ENCODE results near the gene ARHGEF28.

- TF ChIP-seq CTCF (IDR thresholded peaks at IDR 0.05; ENCODE audit: insufficient read depth, low read depth, low read length) = no peak
- no peak for TF ChIP-seq EZH2 (IDR thresholded peaks at IDR 0.05; ENCODE audit: insufficient read depth, low read length)
These were observed 227.1 kb downstream of the ARHGEF28 start for GRCh38 chr5:73853091-73853490.
